GM19193 (cell line): ENCODE results near the gene IL1F10.

Source experiments
- POLR2A ChIP-seq: IDR thresholded peaks from 4 replicates; pipeline ENCODE4 v1.6.1; 2011; ENCODE audit not compliant: insufficient read depth, insufficient read length; ENCODE audit errors: extremely low read depth

IL1F10 gene

DNA sequence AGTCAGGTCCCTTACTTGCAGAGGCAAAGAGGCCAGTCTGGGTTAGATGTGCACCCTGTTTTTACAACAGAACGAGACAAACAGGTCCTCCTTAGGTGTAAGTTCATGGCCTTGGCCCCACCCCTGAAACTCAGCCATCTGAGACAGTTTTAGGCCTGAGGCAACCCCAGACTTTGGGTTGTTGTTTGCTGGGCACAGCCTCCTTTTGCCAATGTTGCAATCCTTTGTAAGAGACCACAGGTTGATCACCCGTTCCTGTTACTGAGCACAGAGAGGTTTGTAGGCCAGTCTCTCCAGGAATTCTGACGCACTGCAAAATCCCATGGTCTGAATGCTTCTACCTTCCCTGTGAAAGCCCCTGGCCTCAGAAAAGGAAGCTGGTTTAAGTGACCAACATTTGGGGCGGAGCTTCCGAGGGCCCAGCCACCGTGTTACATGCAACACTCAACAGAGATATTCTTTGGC is 44.1 kb downstream of the IL1F10 start:
- TF ChIP-seq POLR2A = no peak

DNA sequence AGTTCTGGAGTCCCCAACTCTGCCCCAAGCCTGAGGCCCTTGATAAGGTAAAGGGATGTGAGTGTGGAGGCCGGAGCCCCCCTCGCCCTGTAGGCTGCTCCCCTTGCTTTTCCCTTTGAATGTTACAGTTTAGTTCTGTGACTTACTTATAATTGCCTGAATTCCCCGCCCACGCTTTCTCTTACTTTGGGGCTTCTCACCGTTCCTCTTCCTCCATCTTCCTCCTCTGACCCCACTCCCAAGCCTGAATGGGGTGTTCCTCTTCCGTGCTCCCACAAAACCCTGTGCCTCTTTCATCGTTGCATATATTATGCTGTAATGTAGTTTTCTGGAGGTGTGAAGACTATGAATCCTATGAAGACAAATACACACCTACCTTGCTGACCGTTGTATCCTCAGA is 44.7 kb downstream of the IL1F10 start:
- no peak for TF ChIP-seq POLR2A

DNA sequence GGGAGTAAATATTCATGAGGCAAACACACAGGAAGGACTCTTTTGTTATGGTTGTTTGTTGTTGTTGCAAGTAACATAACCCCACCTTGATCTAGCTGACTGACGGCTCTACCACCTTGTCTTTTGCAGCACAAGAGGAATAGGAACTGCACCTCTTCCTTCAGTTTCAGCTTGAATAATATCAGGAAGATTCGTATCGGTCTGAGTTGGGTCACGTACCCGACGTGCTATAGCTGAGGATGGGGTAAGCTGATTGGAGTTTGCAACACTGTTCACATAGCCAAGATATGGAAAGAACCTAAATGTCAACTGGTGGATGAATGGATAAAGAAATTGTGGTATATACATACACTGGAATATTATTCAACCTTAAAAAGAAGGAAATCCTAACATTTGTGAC is 45.1 kb downstream of the IL1F10 start:
- no peak for TF ChIP-seq POLR2A

DNA sequence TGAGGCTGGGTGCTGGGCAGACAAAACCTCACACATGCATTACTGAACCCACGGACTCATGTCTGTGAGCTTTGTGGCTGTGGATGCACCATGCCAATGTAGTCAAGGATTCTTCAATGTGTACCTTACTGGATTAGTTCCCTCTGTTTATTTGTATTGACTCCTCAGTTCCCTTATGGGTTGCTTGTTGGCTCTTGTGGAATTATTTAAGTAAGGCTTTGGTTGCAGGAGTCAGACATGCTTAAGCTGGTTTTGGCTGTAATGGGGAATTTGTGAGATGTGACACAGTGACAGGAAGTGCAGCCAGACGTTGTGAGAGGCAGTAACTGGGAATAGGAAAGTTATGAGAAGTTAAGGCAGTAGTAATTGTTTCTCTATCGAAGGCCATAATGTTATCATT is 46.0 kb downstream of the IL1F10 start:
- TF ChIP-seq POLR2A = no peak

DNA sequence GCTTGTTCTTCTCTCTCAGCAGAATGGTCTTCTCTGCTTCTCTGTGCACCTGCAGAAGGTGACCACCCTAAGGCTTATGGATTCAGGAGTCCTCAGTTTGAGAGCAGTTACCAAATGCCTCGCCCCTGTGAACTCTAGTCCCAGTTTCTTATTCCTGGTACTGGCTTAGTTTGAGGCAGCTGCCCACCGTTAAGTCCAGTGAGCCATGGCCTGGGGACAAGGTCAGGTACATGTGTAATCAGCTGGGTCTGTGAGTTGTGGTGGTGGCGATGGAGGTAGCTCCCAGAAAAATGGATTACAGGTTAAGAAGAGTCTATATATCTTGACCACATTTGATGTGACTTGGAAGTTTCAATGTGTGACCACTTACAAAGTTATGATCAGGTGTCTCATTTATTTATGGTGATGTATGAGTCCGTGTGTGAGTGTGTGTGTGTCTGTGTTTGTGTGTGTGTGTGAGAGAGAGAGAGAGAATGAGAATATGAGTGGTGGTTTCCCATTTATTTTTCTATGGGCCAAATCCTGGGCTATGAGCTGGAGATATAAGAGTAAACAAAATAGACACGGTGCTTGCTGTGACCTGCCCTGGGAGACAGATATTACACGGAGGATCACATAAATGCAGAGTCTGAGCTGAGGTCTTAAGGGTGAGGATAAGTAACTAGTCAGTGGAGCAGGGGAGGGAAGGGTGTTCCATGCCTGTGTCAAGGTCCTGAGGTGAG is 46.6 kb downstream of the IL1F10 start:
- no peak for TF ChIP-seq POLR2A

DNA sequence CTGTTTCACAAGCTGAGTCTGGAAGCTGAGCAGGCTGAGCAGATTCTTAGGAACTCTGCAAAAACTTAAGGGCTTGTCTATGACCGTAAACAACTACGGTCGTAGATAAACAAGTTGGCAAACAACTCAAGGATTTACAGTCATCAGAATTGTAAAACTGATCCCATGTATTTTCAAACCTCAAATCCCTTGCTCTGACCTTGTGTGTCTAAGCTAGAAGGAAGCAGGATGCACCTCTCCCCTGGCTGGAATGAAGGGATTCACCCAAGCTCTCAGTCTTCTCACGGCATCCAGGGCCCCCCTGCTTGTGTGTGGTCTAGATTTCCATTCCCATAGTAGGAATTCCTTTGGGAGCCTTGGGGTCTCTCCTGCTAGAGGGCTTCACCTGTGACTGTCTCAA is 47.2 kb downstream of the IL1F10 start:
- no peak for TF ChIP-seq POLR2A

DNA sequence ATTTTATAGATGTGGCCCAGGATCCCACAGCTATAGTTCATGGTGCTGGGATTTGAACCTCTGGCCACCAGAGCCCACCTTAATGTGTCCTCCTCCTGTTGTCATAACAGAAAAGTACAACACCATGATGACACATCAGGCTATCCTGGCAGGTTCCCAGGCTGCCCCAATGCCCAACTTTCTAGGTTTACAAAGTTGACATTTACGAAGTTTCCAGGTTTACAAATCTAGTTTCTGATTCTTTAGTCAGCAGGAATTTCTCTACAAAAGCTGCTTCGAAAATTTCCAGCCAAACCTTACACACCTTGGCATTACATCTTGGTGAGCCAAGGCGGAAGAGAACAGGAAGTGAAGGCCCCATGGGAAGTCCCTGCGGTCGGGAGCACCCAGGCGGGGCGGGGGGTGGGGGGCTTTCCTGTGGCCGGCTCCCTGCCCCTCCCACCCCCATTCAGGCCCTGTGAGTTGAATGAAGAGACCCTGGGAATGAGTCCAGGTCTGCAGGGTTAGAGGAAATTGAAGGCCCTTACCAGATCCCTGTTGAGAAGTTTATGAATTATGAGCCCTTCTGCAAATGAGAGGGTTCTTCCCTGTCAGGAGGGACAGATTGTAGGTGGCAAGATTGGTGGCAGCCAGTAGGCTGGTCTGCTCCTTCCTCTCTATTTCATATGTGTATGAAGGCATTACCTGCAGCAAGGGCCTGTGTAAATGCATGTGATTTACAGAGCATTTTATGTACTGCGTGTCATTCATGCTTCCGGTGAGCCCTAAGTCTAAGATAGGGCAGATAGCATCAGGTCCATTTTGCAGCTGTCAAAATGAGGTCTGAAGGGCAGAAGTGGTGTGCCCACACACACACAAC is 48.6 kb downstream of the IL1F10 start:
- TF ChIP-seq POLR2A = no peak

DNA sequence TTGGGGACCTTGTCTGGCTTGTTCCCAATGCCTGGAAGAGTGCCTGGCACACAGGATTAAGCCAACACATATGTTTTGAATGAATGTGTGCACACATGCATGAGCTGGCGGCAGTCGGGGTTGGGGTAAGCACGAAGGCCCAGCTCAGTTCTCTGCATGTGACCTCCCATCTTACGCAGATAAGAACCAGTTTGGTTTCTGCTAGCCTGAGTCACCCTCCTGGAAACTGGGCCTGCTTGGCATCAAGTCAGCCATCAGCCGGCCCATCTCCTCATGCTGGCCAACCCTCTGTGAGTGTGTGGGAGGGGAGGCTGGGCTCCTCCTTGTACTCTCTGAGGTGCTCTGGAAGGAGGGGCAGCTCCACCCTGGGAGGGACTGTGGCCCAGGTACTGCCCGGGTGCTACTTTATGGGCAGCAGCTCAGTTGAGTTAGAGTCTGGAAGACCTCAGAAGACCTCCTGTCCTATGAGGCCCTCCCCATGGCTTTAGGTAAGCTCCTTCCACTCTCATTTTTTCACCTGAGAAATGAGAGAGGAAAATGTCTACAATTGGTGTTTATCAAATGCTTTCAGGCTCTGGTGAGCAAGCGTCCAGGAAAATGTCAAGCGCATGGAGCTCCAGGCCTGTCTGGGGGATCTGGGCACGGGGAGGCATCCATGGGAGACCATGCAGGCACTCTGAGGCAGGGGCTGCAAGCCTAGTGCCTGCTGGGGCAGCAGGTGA is 49.9 kb downstream of the IL1F10 start:
- no peak for TF ChIP-seq POLR2A

DNA sequence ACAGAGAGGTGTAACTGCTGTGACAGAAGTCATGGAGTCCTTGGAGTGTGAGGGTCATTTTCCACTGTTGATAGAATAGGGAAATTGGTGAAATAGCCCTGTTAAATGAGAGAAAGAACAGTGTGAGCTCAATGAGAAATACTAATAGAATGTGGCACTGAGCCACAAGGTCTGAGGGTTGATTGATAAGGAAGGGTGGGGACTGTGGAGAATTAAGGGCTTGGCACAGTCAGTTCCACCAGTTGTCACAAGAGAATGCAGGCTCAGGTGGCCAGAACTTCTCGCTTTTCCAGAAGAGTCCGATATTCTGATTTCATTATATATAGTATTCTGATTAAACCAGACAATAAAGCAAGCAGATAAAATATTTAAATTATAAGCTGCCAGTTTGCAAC is 50.5 kb downstream of the IL1F10 start:
- no peak for TF ChIP-seq POLR2A

DNA sequence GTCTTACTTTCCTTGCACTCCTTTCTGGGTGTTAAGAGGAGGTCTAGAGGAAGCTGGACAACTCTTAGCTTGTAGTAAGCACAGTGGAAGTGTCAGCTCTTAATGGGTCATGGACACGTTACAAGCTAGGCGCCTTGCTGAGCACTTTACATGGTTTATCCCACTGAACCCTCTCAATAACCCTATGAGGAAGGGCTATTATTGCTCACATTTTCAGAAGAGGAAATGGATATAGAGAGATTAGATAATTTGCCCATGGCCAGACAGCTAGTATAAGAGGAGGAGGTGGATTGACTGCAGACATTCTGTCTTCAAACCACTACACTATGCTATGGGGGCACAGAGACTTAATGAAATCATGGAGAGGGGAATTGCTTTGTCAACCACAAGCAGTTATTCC is 51.3 kb downstream of the IL1F10 start:
- no peak for TF ChIP-seq POLR2A

DNA sequence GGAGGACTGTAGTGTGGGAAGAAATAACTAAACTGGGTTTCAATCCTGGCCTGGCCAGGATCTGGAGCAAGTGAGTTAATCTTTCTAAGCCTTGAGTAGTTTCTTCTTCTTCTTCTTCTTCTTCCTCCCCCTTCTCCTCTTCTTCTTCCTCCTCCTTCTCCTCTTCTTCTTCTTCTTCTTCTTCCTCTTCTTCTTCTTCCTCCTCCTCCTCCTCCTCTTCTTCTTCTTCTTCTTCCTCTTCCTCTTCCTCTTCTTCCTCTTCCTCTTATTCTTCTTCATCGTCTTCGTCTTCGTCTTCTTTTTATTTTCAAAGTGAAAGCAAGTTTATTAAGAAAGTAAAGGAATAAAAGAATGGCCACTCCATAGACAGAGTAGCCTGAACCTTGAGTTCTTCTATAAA is 53.1 kb downstream of the IL1F10 start:
- TF ChIP-seq POLR2A = no peak

DNA sequence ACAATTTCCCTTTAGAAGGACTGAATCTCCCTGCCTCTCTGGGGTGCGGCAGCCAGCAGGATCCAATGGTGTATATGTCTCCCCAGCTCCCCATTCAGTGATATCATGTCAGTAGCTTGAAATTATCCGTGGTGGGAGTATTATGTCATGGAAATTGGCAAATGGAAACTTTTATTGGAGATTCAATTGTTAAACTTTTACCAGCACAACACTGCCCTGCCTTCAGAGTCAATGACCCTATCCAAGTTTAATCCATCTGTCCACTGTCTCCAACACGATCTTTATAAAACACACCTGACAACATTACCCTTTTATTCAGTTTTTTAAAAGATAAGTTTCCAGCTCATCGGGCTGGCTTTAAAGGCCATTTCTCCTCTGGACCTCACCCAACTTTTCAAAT is 54.6 kb downstream of the IL1F10 start:
- TF ChIP-seq POLR2A = no peak

DNA sequence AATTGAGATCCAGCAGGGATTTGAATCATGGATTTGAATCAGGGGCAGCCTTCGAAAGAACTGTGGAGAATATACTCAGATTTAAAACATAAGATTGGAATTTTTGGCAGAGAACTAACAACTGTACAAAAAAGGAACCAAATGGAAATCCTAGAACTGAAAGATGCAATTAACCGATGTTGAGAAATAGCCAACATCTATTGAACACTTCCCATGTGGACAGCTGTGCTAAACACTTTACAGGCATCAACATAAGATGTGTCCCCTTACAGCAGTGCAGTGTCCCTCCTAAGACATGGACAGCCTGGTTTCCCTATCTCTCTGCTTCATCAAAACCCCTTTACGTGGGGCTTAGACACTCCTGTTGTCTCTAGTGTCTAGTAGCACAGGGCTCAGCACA is 56.0 kb downstream of the IL1F10 start:
- TF ChIP-seq POLR2A = no peak

DNA sequence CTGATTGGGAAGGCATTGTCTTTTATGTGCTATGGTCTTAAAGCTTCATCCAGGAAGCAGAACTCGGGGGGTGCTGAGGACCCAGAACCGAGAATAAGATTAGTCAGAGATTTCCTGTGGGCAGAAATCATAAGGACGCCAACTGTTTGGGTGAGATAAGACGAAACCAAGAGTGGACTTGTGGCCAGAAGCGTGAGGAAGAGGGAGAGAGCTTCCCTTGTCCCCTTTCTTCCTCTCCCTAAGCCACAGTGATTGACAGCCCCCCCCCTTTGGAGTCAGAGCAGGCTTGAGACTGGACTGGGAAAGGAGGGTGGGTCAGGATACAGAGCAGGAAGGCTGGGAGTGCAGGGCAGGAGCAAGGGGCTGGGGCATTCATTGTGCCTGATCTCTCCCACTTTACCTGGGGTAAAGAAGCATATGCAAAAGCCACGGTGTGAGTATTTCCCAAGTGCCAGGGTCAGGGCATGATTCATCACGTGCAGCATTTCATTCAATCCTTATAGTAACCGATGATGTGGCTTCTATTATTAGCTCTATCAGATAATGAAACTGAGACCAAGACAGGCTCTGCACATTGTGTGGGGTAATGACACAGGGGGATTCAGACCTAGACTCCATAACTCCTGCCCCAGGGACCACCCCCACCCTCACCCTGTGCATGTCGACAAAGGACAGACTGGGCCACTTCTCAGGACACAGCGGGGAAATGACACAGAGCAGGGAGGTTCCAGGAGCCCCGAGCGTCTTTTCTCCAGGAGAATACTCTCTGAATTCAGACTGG is 56.6 kb downstream of the IL1F10 start:
- no peak for TF ChIP-seq POLR2A
